GM13977 (cell line): Measurements from ENCODE around the gene POLE2.
"Not testable (repeated sequence)": the region's sequence is repeated elsewhere in the genome, so short reads cannot be mapped to it uniquely, and the experiment has no call there.

Source experiments
- DNase-seq: peaks from one replicate; pipeline ENCODE4 v3.0.0; 2012; ENCODE audit warnings: low spot score
- in situ Hi-C: fragments of 300-500 bp; cut with MboI; formaldehyde crosslinking; loops from one replicate; pipeline ENCODE4 v1.12.0; 2022; ENCODE audit warnings: low sequenced_read_pairs, low pct_unique_long_range_greater_than_20kb, mixed read lengths, inconsistent platforms; ENCODE audit not compliant: unreplicated experiment
- TF ChIP-seq, protein P1 (sequence below): IDR thresholded peaks from 2 replicates; pipeline ENCODE4 v1.5.1; 2012; ENCODE audit warnings: mild to moderate bottlenecking, control low read depth; ENCODE audit not compliant: insufficient read depth; ENCODE audit errors: extremely low read depth, missing control alignments

The POLE2 gene, protein sequence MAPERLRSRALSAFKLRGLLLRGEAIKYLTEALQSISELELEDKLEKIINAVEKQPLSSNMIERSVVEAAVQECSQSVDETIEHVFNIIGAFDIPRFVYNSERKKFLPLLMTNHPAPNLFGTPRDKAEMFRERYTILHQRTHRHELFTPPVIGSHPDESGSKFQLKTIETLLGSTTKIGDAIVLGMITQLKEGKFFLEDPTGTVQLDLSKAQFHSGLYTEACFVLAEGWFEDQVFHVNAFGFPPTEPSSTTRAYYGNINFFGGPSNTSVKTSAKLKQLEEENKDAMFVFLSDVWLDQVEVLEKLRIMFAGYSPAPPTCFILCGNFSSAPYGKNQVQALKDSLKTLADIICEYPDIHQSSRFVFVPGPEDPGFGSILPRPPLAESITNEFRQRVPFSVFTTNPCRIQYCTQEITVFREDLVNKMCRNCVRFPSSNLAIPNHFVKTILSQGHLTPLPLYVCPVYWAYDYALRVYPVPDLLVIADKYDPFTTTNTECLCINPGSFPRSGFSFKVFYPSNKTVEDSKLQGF

DNA sequence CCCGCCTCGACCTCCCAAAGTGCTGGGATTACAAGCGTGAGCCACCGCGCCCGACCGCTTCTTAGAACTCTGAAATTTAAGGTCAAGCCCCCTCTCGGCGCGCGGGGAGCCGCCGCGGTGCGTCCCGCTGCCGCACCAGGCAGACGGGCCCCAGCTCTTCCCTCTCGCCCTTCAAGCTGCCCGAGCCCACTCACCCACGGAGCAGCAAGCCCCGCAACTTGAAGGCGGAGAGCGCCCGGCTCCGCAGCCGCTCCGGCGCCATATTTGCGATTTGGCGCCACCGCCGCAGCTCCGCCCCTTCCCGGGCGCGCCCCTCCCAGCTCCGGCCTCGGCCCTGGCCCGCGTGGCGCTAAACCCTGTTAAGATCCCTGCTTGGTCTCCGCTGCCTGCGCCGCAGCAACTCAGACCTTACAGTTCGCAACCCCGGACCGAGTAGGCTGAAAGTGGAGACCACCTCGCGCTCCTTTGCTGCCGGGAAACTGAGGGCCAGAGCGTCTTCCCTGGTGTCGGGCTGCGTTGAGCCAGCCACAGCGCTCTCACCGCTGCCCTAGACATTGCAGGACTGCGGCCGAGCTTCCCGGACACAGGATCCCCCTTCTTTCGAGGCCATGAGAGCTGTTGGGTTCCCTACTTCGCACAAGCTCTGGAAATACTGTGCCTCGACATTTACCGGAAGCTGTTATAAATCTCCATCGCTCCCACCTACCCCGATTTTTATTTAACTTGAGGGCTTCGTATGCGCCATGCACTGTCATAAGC lies at the start of gene POLE2:
TSS of gene POLE2 (minus strand) at position 273 of the 759 bp plus-strand sequence. CDS start at position 262, 11 bp downstream.
- TF ChIP-seq, protein P1, sequence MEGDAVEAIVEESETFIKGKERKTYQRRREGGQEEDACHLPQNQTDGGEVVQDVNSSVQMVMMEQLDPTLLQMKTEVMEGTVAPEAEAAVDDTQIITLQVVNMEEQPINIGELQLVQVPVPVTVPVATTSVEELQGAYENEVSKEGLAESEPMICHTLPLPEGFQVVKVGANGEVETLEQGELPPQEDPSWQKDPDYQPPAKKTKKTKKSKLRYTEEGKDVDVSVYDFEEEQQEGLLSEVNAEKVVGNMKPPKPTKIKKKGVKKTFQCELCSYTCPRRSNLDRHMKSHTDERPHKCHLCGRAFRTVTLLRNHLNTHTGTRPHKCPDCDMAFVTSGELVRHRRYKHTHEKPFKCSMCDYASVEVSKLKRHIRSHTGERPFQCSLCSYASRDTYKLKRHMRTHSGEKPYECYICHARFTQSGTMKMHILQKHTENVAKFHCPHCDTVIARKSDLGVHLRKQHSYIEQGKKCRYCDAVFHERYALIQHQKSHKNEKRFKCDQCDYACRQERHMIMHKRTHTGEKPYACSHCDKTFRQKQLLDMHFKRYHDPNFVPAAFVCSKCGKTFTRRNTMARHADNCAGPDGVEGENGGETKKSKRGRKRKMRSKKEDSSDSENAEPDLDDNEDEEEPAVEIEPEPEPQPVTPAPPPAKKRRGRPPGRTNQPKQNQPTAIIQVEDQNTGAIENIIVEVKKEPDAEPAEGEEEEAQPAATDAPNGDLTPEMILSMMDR = peak; percentile 4
- in situ Hi-C loops = no loop called here
- DNase-seq = peak; percentile 88

GRCh38 chr14:49735669-49736068 lies 47.7 kb upstream of the POLE2 start:
- DNase-seq, in situ Hi-C loops: not testable (repeated sequence)

- no peak for DNase-seq
- in situ Hi-C loops = no loop called here
- TF ChIP-seq, protein P1 = no peak
Observed at GRCh38 chr14:49733836-49734235, 45.8 kb upstream of the POLE2 start.

DNA sequence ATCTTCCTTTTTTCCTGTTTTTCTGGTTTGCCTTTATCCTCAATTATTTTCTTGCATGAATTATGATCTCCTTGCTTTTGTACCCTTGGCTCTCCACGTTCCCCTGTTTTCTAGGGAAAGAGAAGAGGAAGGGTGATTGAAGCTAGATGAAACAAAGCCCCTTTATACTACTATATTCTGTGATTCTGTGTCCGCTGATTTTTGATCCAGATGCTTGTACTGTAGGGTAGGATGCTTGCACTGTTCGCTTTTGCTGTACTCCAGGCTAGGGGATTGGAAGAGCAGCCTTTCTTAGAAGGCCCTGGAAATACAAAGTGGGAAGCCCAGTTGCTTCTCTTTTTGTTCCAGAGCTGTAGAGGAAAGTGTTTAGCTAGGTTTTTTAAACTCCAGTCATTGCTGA lies 44.9 kb upstream of the POLE2 start:
- DNase-seq = no peak
- in situ Hi-C loops = no loop called here
- TF ChIP-seq, protein P1 = no peak

DNA sequence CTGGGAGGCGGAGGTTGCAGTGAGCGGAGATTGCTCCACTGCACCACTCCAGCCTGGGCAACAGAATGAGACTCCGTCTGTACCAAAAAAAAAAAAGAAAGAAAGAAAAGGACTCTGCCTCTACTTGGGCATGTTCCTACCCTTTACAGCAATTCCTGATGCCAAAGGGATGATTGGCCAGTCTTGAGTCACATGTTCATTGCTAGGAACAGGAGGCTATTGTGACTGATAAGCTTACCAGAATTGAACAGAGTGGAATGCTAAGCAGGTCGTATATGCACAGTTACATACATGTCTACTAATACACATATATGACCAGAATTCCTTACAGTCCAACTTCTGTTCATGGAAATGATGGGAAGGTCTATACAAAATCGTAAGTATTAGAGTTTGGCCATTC lies 39.2 kb upstream of the POLE2 start:
- TF ChIP-seq, protein P1 = no peak
- no peak for DNase-seq
- in situ Hi-C loops = no loop called here

DNA sequence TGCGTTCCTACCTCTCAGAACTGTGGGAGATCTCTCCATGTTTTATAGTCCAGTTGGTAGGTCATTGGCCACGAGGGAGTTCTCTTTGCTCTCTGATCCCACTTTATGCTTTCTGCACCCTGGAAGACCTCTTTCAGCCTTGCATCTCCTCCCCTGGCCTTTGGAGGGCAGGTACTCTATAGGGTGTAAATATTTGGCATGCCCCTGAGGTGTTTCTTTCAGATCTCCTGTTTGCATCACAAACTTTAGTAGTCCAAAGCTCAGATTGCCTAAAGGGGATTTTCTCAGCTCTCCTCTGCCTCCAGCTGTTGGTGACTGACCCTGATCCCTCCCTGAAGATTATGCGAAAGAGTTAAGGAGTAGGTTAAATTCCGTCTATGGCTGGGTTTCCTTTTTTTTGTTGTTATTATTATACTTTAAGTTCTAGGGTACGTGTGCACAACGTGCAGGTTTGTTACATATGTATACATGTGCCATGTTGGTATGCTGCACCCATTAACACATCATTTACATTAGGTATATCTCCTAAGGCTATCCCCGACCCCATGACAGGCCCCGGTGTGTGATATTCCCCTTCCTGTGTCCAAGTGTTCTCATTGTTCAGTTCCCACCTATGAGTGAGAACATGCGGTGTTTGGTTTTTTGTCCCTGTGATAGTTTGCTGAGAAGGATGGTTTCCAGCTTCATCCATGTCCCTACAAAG lies 33.9 kb upstream of the POLE2 start:
- DNase-seq, in situ Hi-C loops: not testable (repeated sequence)

DNA sequence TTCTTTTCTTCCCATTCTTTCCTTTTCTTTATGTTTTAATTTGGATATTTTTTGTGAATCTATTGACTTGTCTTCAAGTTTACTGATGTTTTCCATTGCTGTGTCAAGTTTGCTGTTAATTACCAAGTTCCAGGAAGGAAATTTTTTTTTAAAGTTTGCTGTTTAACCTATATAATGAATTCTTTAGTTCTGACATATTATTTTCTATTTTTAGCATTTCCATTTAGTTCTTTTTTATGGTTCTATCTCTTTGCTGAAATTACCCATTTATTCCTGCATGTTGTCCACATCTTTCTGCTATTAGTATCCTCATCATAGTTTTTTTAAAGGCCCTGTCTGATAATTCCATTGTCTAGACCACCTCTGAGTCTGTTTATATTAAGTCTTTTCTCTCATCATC lies 32.7 kb upstream of the POLE2 start:
- in situ Hi-C loops = no loop called here
- DNase-seq = no peak
- TF ChIP-seq, protein P1 = no peak

DNA sequence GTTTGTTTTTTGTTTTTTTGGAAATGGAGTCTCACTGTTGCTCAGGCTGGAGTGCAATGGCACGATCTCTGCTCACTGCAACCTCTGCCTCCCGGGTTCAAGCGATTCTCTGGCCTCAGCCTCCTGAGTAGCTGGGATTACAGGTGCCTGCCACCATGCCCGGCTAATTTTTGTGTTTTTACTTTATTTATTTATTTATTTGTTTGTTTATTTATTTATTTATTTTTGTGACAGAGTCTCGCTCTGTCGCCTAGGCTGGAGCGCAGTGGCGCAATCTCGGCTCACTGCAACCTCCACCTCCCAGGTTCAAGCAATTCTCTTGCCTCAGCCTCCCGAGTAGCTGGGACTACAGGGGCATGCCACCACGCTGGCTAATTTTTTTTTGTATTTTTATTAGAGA lies 23.0 kb upstream of the POLE2 start:
- DNase-seq, in situ Hi-C loops: not testable (repeated sequence)

DNA sequence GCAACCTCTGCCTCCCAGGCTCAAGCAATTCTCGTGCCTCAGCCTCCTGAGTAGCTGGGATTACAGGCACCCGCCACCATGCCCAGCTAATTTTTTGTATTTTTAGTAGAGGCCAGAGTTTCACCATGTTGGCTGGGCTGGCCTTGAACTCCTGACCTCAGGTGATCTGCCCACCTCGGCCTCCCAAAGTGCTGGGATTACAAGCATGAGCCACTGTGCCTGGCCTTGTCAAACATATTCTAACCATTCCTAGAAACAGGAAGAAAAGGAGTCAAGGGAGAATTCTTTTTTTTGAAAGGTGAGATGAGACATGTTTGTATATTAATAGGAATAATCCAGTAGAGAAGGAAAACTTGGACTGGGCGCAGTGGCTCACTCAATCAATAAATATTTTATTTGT lies 16.5 kb upstream of the POLE2 start:
- in situ Hi-C loops, DNase-seq: not testable (repeated sequence)
